ENCODE data around the gene PXYLP1. TPM values are rescaled to one million over a fixed set of nuclear protein-coding genes. Genes with fewer than 3 reads are reported as not detected.
"Not testable (repeated sequence)": the region's sequence is repeated elsewhere in the genome, so short reads cannot be mapped to it uniquely, and the experiment has no call there.

PXYLP1 gene
- total RNA-seq, 3 donors from 2014 or later (not counting 1 experiment from before 2014, with no cell fraction given): 13.0 to 32.4 (median 21.7) TPM

DNA sequence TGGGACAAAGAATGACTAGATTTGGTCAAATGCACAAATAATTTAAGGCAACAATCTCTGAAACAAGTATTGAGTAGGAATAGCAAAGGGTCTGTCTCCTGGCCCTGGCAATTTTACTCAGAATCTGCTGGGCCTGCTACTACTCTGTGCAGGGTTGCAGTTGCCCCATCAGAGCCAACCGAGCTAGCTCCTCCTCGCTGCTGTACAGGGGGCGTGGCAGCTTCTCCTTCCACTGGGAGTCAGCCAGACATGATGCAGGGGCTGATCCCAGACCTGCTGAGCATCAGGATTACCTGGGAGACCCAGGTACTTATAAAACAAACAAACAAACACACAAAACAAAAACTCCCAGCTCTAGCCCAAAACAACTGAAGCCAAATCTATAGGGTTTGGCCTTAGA is 30.5 kb upstream of the PXYLP1 start:
- peaks cover 23 to 37% of the 10 kb centered on the region in 2 donors for H3K27me3 Mint-ChIP-seq (ENCODE audit: low read depth in 2 of 2)
- H3K27ac Mint-ChIP-seq: no peak overlapping the region
- H3K9me3 Mint-ChIP-seq: no peaks in the 10 kb centered on the region
- no peak overlapping the region for H3K4me3 Mint-ChIP-seq
- DNase-seq (no peak), ATAC-seq (no peak)
- H3K36me3 ChIP-seq (ENCODE audit: control insufficient read depth, insufficient read depth, low read length): no peaks in the 10 kb centered on the region
- H3K36me3 Mint-ChIP-seq: no peaks in the 10 kb centered on the region
- H3K4me1 Mint-ChIP-seq: no peaks in the 10 kb centered on the region
- intact Hi-C loops (cut with micrococcal nuclease): no loop called here
- TF ChIP-seq, protein P1, sequence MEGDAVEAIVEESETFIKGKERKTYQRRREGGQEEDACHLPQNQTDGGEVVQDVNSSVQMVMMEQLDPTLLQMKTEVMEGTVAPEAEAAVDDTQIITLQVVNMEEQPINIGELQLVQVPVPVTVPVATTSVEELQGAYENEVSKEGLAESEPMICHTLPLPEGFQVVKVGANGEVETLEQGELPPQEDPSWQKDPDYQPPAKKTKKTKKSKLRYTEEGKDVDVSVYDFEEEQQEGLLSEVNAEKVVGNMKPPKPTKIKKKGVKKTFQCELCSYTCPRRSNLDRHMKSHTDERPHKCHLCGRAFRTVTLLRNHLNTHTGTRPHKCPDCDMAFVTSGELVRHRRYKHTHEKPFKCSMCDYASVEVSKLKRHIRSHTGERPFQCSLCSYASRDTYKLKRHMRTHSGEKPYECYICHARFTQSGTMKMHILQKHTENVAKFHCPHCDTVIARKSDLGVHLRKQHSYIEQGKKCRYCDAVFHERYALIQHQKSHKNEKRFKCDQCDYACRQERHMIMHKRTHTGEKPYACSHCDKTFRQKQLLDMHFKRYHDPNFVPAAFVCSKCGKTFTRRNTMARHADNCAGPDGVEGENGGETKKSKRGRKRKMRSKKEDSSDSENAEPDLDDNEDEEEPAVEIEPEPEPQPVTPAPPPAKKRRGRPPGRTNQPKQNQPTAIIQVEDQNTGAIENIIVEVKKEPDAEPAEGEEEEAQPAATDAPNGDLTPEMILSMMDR (IDR thresholded peaks at IDR 0.05): no peak
- H3K4me3 ChIP-seq (ENCODE audit: low read length): no peak overlapping the region
- no peak overlapping the region for H3K27ac ChIP-seq (ENCODE audit: low read length)
- H3K9me3 ChIP-seq (ENCODE audit: control insufficient read depth, insufficient read depth, low read length): no peaks in the 10 kb centered on the region
- no peaks in the 10 kb centered on the region for H3K4me1 ChIP-seq (ENCODE audit: control insufficient read depth, insufficient read depth, low read length)
- WGBS (ENCODE audit: insufficient coverage): 91% methylated on average over 3 of the region's 3 CpGs
- H3K27me3 ChIP-seq (ENCODE audit: control insufficient read depth, insufficient read depth, low read length): no peaks in the 10 kb centered on the region

DNA sequence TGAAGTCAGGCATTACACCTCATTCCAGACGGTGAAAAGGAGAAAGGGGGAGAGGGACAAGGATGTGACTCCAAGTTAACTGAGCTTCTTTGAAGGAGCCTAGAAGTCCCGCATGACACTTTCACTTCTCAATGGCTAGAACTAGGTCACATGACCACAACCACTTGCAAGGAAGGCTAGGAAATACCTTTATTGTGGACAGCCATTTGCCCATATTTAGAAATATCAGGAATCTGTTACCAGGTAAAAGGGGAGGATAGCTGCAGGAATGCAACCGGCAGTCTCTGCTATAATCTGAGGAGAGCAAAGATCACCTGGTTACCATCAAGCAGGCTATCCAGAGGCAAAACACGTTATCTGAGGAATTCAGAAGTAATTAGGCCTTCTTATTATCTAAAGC is 28.9 kb upstream of the PXYLP1 start:
- no peaks in the 10 kb centered on the region for H3K4me1 Mint-ChIP-seq
- H3K27ac Mint-ChIP-seq: no peak overlapping the region
- Histone ChIP-seq H3K36me3 (ENCODE audit: control insufficient read depth, insufficient read depth, low read length) (no peaks in the 10 kb centered on the region), H3K27ac (ENCODE audit: low read length) (no peak overlapping the region), H3K4me1 (ENCODE audit: control insufficient read depth, insufficient read depth, low read length) (no peaks in the 10 kb centered on the region), H3K27me3 (ENCODE audit: control insufficient read depth, insufficient read depth, low read length) (no peaks in the 10 kb centered on the region), H3K4me3 (ENCODE audit: low read length) (no peak overlapping the region), H3K9me3 (ENCODE audit: control insufficient read depth, insufficient read depth, low read length) (no peaks in the 10 kb centered on the region)
- H3K36me3 Mint-ChIP-seq: no peaks in the 10 kb centered on the region
- WGBS (ENCODE audit: insufficient coverage): 86% methylated on average over 3 of the region's 4 CpGs
- peaks cover 17 to 25% of the 10 kb centered on the region in 2 donors for H3K27me3 Mint-ChIP-seq (ENCODE audit: low read depth in 2 of 2)
- H3K4me3 Mint-ChIP-seq: no peak overlapping the region
- no peak for DNase-seq
- TF ChIP-seq, protein P1 (IDR thresholded peaks at IDR 0.05): no peak
- intact Hi-C loops (cut with micrococcal nuclease): no loop called here
- no peaks in the 10 kb centered on the region for H3K9me3 Mint-ChIP-seq
- no peak for ATAC-seq

DNA sequence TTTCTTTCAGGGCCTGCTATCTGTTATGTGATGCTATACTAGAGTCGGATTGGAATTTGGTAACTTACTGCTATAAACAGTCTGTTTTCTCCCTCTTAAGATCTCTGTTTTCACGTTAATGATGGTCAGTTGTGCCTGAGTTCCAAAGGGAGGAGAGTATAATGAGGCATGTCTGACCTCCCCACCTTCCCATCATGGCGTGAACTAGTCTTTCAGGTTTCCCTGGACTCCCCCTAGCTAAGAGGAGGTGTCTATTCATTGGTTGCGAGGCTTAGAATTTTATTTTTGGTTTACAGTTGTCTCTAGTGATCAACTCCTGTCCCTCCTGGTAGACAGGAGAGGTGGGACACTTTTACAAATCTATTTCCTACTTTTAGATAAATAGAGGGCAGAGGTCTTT is 27.8 kb upstream of the PXYLP1 start:
- no peaks in the 10 kb centered on the region for H3K9me3 ChIP-seq (ENCODE audit: control insufficient read depth, insufficient read depth, low read length)
- no CpG with 5 or more reads among the region's 4 CpGs for WGBS (ENCODE audit: insufficient coverage)
- no peaks in the 10 kb centered on the region for H3K36me3 ChIP-seq (ENCODE audit: control insufficient read depth, insufficient read depth, low read length)
- TF ChIP-seq, protein P1 (IDR thresholded peaks at IDR 0.05): no peak
- Mint-ChIP-seq H3K36me3 (no peaks in the 10 kb centered on the region), H3K9me3 (no peaks in the 10 kb centered on the region), H3K4me1 (no peaks in the 10 kb centered on the region), H3K27ac (no peak overlapping the region), H3K4me3 (no peak overlapping the region), H3K27me3 (ENCODE audit: low read depth in 2 of 2) (peaks cover 15 to 16% of the 10 kb centered on the region in 2 donors)
- intact Hi-C loops (cut with micrococcal nuclease): no loop called here
- DNase-seq: no peak
- ATAC-seq: no peak
- no peaks in the 10 kb centered on the region for H3K27me3 ChIP-seq (ENCODE audit: control insufficient read depth, insufficient read depth, low read length)
- no peak overlapping the region for H3K27ac ChIP-seq (ENCODE audit: low read length)
- H3K4me1 ChIP-seq (ENCODE audit: control insufficient read depth, insufficient read depth, low read length): no peaks in the 10 kb centered on the region
- H3K4me3 ChIP-seq (ENCODE audit: low read length): no peak overlapping the region

DNA sequence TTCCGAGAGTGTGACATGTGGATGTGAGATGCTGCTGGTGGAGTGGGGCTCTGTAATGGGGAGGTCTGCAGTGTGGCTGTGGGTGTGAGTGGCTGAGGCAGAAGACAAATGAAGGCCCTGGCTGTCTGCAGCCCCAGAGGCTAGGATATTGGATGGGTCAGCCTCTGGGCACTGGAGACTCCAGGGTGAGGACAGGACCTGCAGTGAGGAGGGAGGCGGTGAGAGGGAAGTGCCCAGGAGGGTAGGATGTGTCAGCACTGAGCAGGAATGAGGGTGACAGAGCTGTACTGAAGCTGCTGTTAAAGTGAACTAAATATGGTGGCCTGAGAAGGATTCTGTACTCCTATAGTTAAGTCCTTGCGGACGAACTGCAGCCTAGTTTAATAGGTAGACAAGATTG is 27.3 kb upstream of the PXYLP1 start:
- ATAC-seq: no peak
- no peaks in the 10 kb centered on the region for H3K36me3 Mint-ChIP-seq

DNA sequence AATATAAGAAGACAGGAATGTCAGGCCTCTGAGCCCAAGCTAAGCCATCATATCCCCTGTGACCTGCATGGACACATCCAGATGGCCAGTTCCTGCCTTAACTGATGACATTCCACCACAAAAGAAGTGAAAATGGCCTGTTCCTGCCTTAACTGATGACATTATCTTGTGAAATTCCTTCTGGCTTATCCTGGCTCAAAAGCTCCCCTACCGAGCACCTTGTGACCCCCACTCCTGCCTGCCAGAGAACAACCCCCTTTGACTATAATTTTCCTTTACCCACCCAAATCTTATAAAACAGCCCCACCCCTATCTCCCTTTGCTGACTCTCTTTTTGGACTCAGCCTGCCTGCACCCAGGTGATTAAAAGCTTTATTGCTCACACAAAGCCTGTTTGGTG is 20.3 kb upstream of the PXYLP1 start:
- 78% methylated on average over 1 of the region's 1 CpG for WGBS (ENCODE audit: insufficient coverage)
- H3K27ac ChIP-seq (ENCODE audit: low read length); H3K4me3 ChIP-seq (ENCODE audit: low read length); H3K27me3 ChIP-seq (ENCODE audit: control insufficient read depth, insufficient read depth, low read length); ATAC-seq; H3K4me1 Mint-ChIP-seq; intact Hi-C loops (cut with micrococcal nuclease); H3K36me3 Mint-ChIP-seq; H3K27me3 Mint-ChIP-seq (ENCODE audit: low read depth in 2 of 2); H3K4me3 Mint-ChIP-seq; H3K36me3 ChIP-seq (ENCODE audit: control insufficient read depth, insufficient read depth, low read length); H3K9me3 ChIP-seq (ENCODE audit: control insufficient read depth, insufficient read depth, low read length); H3K27ac Mint-ChIP-seq; DNase-seq; H3K9me3 Mint-ChIP-seq; H3K4me1 ChIP-seq (ENCODE audit: control insufficient read depth, insufficient read depth, low read length): not testable (repeated sequence)

More for the DNA sequence above, 27.3 kb upstream of the PXYLP1 start:
- intact Hi-C loops (cut with micrococcal nuclease): no loop called here
- Histone ChIP-seq H3K27ac (ENCODE audit: low read length) (no peak overlapping the region), H3K4me1 (ENCODE audit: control insufficient read depth, insufficient read depth, low read length) (no peaks in the 10 kb centered on the region), H3K4me3 (ENCODE audit: low read length) (no peak overlapping the region), H3K27me3 (ENCODE audit: control insufficient read depth, insufficient read depth, low read length) (no peaks in the 10 kb centered on the region), H3K9me3 (ENCODE audit: control insufficient read depth, insufficient read depth, low read length) (no peaks in the 10 kb centered on the region), H3K36me3 (ENCODE audit: control insufficient read depth, insufficient read depth, low read length) (no peaks in the 10 kb centered on the region)
- H3K4me1 Mint-ChIP-seq: no peaks in the 10 kb centered on the region
- 92% methylated on average over 4 of the region's 4 CpGs for WGBS (ENCODE audit: insufficient coverage)
- H3K9me3 Mint-ChIP-seq: no peaks in the 10 kb centered on the region
- no peak overlapping the region for H3K27ac Mint-ChIP-seq
- DNase-seq: no peak
- H3K4me3 Mint-ChIP-seq: no peak overlapping the region
- peaks cover 15 to 16% of the 10 kb centered on the region in 2 donors for H3K27me3 Mint-ChIP-seq (ENCODE audit: low read depth in 2 of 2)
- TF ChIP-seq, protein P1 (IDR thresholded peaks at IDR 0.05): no peak
